HG02870 (cell line): Measurements from ENCODE around the gene MRPL39.

Experiments used
- ATAC-seq: cut with Tn5 transposase; IDR thresholded peaks from one replicate; pipeline ENCODE4 v1.9.1; 2021; ENCODE audit warnings: mild to moderate bottlenecking, moderate library complexity; ENCODE audit not compliant: unreplicated experiment

The MRPL39 gene

DNA sequence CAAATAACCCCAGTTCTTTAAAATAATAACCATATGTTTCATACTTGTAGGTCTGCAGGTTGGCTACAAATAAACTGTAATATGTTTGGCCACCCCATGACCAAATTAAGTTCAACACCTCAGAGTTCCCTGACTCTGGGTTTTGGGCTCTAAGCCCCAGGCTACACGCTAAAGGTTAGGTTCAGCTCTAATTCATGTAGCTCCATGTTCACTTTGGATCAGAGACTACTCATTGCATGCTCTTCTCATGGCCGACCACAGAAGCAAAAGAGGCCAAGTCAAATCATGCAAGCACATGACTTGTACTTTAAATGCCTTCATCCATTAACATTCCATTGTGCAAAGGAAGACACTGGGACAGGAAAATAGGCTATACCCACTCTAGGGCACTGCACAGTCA, 66.2 kb downstream of the MRPL39 start:
- ATAC-seq: no peak

DNA sequence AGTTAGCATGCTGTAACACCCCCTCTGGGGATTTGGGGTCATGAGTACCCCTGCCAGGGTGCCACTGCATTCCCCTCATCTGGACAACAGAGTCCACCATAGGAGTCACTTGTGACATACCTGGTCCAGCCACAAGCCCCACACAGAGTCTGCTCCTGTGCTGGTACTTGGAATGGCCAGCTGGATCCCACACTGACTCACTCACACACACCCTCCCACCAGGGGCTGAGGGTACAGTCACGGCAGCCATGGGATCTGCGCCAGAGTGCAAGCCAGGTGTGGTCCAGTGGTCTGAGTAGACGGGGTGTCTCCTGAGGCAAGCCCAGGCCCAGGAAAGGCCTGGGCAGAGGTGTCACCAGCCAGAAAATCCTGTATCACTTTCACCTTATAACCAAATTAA, 67.7 kb downstream of the MRPL39 start:
- no peak for ATAC-seq

DNA sequence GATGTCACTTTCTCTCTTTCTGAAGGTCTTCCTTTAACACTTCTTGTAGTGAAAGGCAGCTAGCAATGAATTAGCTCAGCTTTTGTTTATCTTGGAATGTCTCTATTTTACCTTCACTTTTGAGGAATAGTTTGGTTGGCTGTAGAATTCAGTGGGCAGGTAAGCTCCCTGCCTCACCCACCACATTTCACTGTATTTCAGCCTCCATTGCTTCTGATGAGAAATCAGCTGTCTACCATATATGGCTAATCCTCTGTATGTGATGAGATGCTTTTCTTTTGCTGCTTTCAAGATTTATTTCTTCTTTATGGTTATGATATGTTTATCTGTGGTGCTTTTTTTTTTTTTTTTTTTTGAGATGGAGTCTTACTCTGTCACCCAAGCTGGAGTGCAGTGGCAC, 70.1 kb downstream of the MRPL39 start:
- no peak for ATAC-seq

DNA sequence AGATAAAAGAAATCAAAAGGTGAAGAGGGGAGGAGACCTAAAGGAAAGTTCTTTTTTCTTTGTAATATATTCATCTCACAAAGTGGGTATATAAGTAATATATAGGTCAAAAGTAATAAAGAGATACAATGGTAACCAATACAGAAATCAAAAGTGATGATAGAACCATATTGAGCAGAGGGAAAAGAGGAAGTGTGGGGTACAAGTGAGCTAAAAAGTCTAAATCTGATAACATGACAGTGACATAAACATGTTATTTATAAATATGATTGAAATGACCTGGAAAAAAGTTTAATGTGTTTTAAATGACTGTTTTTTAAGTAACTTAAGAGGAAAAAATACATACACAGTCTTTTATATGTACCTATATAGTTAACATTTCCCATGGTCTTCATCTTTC, 70.5 kb downstream of the MRPL39 start:
- no peak for ATAC-seq

DNA sequence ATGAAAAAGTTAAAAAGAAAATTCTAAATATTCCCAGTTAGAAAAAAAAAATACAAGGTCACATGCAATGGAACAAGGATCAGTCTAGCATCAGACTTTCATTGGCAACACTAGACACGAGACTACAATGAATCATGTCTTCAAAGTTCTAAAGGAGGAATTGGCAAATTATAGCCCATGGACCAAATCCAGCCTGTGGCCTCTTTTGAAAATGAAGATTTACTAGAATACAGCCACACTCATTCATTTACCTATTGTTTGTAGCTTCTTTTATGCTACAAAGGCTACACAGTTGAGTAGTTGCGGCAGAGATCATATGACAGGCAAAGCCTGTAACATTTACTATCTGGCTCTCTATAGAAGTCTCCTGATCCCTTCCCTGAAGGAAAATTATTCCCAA, 71.4 kb downstream of the MRPL39 start:
- ATAC-seq: no peak
